Measurements from ENCODE around the gene NGLY1. TPM values are rescaled to one million over a fixed set of nuclear protein-coding genes. Genes with fewer than 3 reads are reported as not detected.

NGLY1 gene
- total RNA-seq, 1 donor from 2014 or later: 18.3 TPM

GRCh38 chr3:25677121-25677520, 106.1 kb downstream of the NGLY1 start:
- no peak for TF ChIP-seq CTCF (conservative IDR thresholded peaks at IDR 0.05; ENCODE audit: low read depth, low read length)
- no peak overlapping the region for H3K4me3 ChIP-seq (ENCODE audit: low read depth, low read length)

GRCh38 chr3:25674670-25675069, 108.6 kb downstream of the NGLY1 start:
- DNase-seq (ENCODE audit: low read depth): no peak
- no peak for TF ChIP-seq CTCF (conservative IDR thresholded peaks at IDR 0.05; ENCODE audit: low read depth, low read length)
- H3K4me3 ChIP-seq (ENCODE audit: low read depth, low read length): no peak overlapping the region

More at GRCh38 chr3:25677121-25677520, 106.1 kb downstream of the NGLY1 start:
- DNase-seq (ENCODE audit: low read depth): no peak

- DNase-seq (ENCODE audit: low read depth): no peak
- H3K4me3 ChIP-seq (ENCODE audit: low read depth, low read length): no peak overlapping the region
- TF ChIP-seq CTCF (conservative IDR thresholded peaks at IDR 0.05; ENCODE audit: low read depth, low read length): no peak
Measured at GRCh38 chr3:25673738-25674298, 109.4 kb downstream of the NGLY1 start.

Other genes starting within 250 kb of the NGLY1 start
- gene TOP2B, start 118.5 kb downstream of the NGLY1 start, total RNA-seq: 68.4 and 81.2 TPM in 2 replicates
- gene OXSM, start 6.6 kb upstream of the NGLY1 start, total RNA-seq: 7.8 and 10.3 TPM in 2 replicates

Data from epithelial cell of proximal tubule (primary cell).